Subcutaneous adipose tissue (tissue), 4 donors: ENCODE results near the gene DDX54. TPM values are rescaled to one million over a fixed set of nuclear protein-coding genes. Genes with fewer than 3 reads are reported as not detected.

Source experiments
- CTCF ChIP-seq: fragments of 450-650 bp; IDR thresholded peaks from one replicate; pipeline ENCODE4 v1.5.1; 2016; ENCODE audit warnings: low read depth, mild to moderate bottlenecking, control low read depth, antibody characterized with exemption, moderate library complexity
- total RNA-seq, 4 donors: library from RNA; depleted of rRNA; stranded (reverse); fragments of >200 nt; gene quantifications; one replicate each; pipeline ENCODE4 v1.1.0, GENCODE V29; 2016

DDX54 gene
- total RNA-seq, 4 donors from 2014 or later: 27.7 to 107 (median 46.2) TPM

DNA sequence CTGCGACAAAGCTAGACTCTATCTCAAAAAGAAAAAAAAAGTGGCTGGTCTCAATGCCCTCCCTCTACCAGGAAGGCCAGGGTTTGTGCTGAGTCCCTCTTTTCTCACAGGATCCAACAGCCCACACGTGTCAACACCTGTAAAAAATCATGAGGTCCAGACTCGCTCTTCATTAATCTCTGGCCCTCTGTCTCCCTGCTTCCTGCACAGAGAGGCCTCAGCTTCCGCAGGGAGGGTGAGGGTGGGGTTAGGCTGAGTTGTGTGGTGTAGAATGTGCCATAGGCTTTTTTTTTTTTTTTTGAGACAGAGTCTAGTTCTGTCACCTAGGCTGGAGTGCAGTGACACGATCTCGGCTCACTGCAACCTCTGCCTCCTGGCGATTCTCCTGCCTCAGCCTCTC is 29.6 kb downstream of the DDX54 start:
- no peak for TF ChIP-seq CTCF

- TF ChIP-seq CTCF: no peak
These were observed 30.2 kb downstream of the DDX54 start for GRCh38 chr12:113155060-113155459.

DNA sequence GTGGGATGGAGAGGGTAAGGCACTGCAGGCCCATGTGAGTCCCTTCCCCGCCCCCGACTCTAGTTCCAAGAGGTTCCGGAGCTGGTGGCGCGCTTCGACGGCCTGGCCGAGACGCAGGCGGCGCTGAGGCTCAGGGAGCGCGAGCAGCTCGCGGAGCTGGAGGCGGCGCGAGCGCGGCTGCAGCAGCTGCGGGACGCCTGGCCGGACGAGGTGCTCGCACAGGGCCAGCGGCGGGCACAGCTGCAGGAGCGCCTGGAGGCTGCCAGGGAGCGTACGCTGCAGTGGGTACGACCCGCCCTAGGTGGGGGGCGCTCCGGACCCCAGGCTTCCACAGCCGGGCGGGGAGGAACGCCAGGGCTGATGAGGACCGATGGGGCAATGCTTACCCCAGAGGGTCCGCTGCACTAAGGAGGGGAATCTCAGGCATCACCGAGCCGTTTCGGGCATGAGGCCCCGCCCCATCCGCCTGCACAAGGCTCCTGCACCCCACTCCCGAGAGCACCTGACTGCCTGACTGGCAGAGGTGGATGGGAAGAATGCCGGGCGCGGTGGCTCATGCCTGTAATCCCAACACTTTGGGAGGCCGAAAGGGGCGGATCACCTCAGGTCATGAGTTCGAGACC is 30.8 kb downstream of the DDX54 start:
- no peak for TF ChIP-seq CTCF

GRCh38 chr12:113152835-113153814 is 32.2 kb downstream of the DDX54 start:
- no peak for TF ChIP-seq CTCF

GRCh38 chr12:113152196-113152834 is 33.0 kb downstream of the DDX54 start:
- no peak for TF ChIP-seq CTCF

- no peak for TF ChIP-seq CTCF
These were observed 33.6 kb downstream of the DDX54 start for GRCh38 chr12:113151655-113152054.
